HepG2 (cell line): ENCODE results near the gene MTMR6. TPM values are rescaled to one million over a fixed set of nuclear protein-coding genes. Genes with fewer than 3 reads are reported as not detected.

Source experiments
- GATA4 ChIP-seq: sonication (generic); IDR thresholded peaks from 2 replicates; pipeline ENCODE4 v1.6.1; 2016; ENCODE audit warnings: antibody characterized with exemption, low read depth, borderline replicate concordance
- NFATC3 ChIP-seq: sonication (generic); formaldehyde crosslinking; IDR thresholded peaks from 2 replicates; pipeline ENCODE4 v1.5.1; 2020; ENCODE audit warnings: mild to moderate bottlenecking, missing genetic modification reagents
- SNAI1 ChIP-seq: sonication (generic); formaldehyde crosslinking; IDR thresholded peaks from 2 replicates; pipeline ENCODE4 v1.5.0; 2020; ENCODE audit warnings: mild to moderate bottlenecking, missing genetic modification reagents, borderline replicate concordance
- TMF1 ChIP-seq: sonication (generic); formaldehyde crosslinking; IDR thresholded peaks from 2 replicates; pipeline ENCODE4 v1.8.1; 2022; ENCODE audit warnings: low read depth, missing genetic modification reagents
- ZNF678 ChIP-seq: sonication (generic); formaldehyde crosslinking; IDR thresholded peaks from 2 replicates; pipeline ENCODE4 v1.4.0; 2020; ENCODE audit warnings: mild to moderate bottlenecking, missing genetic modification reagents
- polyA plus RNA-seq, 8 experiments: library from polyadenylated mRNA; depleted of rRNA in 3 of 8; stranded (reverse) in 7 of 8; unstranded in 1 of 8; fragments of >200 nt; fragmentation: Illumina TruSeq in 4 of 8; extraction: Trizol in 4 of 8; gene quantifications; 2 replicates each; pipeline versions ENCODE4 v1.2.1 to v1.2.3, GENCODE V29; 2011 to 2016; ENCODE audit warnings: low read depth in 4 of 8, missing spikeins in 1 of 8, mixed read lengths in 1 of 8; ENCODE audit not compliant: insufficient read depth in 1 of 8
- total RNA-seq, 5 experiments: library from RNA; depleted of rRNA; stranded (reverse); fragments of >200 nt; fragmentation: Illumina TruSeq; extraction: Trizol; gene quantifications; 2 replicates each; pipeline ENCODE4 v1.2.3, GENCODE V29; 2016; ENCODE audit warnings: low read depth in 1 of 5
- TF ChIP-seq, protein P1 (sequence below), 2 experiments: fragments of 450-650 bp in 1 of 2; sonication (generic) in 1 of 2; formaldehyde crosslinking in 1 of 2; IDR thresholded peaks; 2 replicates each; pipeline versions ENCODE4 v1.6.1 to v1.8.0; 2016 to 2022; ENCODE audit warnings: antibody characterized with exemption in 1 of 2, mild to moderate bottlenecking in 1 of 2, missing genetic modification reagents in 1 of 2

The MTMR6 gene
- total and polyA plus RNA-seq, 2 of the 13 experiments (the other 11 are each of a cell fraction or from before 2014, with no cell fraction given) = 3.4 to 7.8 TPM

DNA sequence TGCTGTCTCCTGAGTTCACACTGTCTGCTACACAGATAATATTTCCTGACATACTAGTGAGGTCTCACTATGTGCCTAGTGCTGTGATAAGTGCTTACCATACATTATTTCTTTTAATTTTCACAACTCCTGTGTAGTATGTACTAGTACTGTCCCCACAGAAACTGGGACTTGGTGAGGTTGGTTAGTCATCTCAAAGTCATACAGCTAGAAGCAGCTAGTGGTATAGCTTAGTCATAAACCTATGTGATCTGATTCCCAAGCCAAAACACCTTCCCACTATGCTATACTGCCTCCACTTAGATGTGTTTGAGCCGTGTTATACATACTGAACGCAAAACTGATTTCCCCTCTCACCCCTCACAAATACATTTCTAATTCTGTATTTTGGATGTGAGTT lies 10.5 kb downstream of the MTMR6 start (continued):
- TF ChIP-seq, protein P1, sequence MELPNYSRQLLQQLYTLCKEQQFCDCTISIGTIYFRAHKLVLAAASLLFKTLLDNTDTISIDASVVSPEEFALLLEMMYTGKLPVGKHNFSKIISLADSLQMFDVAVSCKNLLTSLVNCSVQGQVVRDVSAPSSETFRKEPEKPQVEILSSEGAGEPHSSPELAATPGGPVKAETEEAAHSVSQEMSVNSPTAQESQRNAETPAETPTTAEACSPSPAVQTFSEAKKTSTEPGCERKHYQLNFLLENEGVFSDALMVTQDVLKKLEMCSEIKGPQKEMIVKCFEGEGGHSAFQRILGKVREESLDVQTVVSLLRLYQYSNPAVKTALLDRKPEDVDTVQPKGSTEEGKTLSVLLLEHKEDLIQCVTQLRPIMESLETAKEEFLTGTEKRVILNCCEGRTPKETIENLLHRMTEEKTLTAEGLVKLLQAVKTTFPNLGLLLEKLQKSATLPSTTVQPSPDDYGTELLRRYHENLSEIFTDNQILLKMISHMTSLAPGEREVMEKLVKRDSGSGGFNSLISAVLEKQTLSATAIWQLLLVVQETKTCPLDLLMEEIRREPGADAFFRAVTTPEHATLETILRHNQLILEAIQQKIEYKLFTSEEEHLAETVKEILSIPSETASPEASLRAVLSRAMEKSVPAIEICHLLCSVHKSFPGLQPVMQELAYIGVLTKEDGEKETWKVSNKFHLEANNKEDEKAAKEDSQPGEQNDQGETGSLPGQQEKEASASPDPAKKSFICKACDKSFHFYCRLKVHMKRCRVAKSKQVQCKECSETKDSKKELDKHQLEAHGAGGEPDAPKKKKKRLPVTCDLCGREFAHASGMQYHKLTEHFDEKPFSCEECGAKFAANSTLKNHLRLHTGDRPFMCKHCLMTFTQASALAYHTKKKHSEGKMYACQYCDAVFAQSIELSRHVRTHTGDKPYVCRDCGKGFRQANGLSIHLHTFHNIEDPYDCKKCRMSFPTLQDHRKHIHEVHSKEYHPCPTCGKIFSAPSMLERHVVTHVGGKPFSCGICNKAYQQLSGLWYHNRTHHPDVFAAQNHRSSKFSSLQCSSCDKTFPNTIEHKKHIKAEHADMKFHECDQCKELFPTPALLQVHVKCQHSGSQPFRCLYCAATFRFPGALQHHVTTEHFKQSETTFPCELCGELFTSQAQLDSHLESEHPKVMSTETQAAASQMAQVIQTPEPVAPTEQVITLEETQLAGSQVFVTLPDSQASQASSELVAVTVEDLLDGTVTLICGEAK (IDR thresholded peaks at IDR 0.05) = no peak
- TF ChIP-seq, protein P1 (CRISPR knock-in tag; IDR thresholded peaks at IDR 0.05) = no peak
- TF ChIP-seq NFATC3 (CRISPR knock-in tag) (no peak), TMF1 (CRISPR knock-in tag) (no peak), SNAI1 (no peak), ZNF678 (CRISPR knock-in tag) (no peak), GATA4 (no peak)
